PC-3 (cell line): ENCODE measurements around the gene CTNNBIP1.

ENCODE experiments used
- EZH2 ChIP-seq: fragments of 300-600 bp; sonication (generic); IDR thresholded peaks from one replicate; pipeline ENCODE4 v1.6.1; 2017; ENCODE audit warnings: antibody characterized with exemption, mild to moderate bottlenecking, low read length; ENCODE audit not compliant: unreplicated experiment
- EZH2phosphoT487 ChIP-seq: fragments of 300-600 bp; sonication (generic); IDR thresholded peaks from 2 replicates; pipeline ENCODE4 v1.6.1; 2018; ENCODE audit warnings: mild to moderate bottlenecking, antibody characterized with exemption, low read length, borderline replicate concordance
- TF ChIP-seq, protein P1 (sequence below): fragments of 300-600 bp; sonication (generic); conservative IDR thresholded peaks from 2 replicates; pipeline ENCODE4 v1.5.1; 2017; ENCODE audit warnings: antibody characterized with exemption, low read depth, mild to moderate bottlenecking, low read length

- TF ChIP-seq EZH2 (no peak), EZH2phosphoT487 (no peak)
- TF ChIP-seq, protein P1, sequence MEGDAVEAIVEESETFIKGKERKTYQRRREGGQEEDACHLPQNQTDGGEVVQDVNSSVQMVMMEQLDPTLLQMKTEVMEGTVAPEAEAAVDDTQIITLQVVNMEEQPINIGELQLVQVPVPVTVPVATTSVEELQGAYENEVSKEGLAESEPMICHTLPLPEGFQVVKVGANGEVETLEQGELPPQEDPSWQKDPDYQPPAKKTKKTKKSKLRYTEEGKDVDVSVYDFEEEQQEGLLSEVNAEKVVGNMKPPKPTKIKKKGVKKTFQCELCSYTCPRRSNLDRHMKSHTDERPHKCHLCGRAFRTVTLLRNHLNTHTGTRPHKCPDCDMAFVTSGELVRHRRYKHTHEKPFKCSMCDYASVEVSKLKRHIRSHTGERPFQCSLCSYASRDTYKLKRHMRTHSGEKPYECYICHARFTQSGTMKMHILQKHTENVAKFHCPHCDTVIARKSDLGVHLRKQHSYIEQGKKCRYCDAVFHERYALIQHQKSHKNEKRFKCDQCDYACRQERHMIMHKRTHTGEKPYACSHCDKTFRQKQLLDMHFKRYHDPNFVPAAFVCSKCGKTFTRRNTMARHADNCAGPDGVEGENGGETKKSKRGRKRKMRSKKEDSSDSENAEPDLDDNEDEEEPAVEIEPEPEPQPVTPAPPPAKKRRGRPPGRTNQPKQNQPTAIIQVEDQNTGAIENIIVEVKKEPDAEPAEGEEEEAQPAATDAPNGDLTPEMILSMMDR: no peak
These were observed 92.3 kb downstream of the CTNNBIP1 start for GRCh38 chr1:9817734-9818133.
